GM19240 (cell line): ENCODE results near the gene ARHGEF28.

ENCODE experiments used
- DNase-seq: peaks from one replicate; pipeline ENCODE4 v3.0.0; 2011; ENCODE audit warnings: low spot score; ENCODE audit not compliant: insufficient read length

Gene ARHGEF28

GRCh38 chr5:73851471-73852181, 225.6 kb downstream of the ARHGEF28 start:
- no peak for DNase-seq

DNA sequence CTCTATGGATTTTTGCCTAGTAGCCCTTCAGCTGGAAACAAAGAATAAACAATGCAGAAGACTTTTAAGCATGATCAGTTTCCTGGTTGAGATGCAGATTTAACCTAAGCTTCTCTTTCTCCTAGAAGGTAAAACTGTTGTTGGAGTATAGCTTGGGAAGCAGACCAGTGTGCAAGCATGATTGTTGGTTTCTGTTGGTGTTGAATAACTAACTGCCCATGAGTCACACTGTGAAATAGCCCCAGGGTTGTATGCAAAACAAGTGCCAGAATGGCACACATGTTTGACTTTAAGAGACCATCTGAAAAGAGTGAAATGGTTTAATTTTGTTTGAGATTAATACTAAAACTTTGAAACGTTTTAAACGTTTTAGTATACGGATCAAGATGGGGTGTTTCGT, 227.1 kb downstream of the ARHGEF28 start:
- no peak for DNase-seq

GRCh38 chr5:73856997-73857396, 231.0 kb downstream of the ARHGEF28 start:
- DNase-seq = no peak

GRCh38 chr5:73857446-73857845, 231.4 kb downstream of the ARHGEF28 start:
- DNase-seq = no peak

DNA sequence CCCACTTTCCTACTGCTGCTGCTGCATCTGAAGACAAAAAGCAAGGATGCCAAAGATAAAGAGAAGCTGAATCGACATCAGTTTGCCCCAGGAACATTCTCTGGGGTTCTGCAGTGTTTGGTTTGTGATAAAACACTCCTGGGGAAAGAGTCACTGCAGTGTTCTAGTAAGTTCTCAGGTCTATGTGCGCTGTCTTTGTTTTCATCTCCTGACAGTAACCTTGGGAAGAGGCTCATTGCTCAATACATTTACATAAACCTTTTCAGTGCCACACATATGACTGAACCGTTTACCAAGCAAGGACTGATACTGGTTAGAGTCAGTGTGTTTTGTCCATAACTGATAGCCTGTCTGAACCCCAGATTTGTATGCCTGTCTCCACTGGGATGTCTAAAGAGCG, 232.1 kb downstream of the ARHGEF28 start:
- no peak for DNase-seq

- no peak for DNase-seq
Observed at GRCh38 chr5:73858776-73859175, 232.8 kb downstream of the ARHGEF28 start.

DNA sequence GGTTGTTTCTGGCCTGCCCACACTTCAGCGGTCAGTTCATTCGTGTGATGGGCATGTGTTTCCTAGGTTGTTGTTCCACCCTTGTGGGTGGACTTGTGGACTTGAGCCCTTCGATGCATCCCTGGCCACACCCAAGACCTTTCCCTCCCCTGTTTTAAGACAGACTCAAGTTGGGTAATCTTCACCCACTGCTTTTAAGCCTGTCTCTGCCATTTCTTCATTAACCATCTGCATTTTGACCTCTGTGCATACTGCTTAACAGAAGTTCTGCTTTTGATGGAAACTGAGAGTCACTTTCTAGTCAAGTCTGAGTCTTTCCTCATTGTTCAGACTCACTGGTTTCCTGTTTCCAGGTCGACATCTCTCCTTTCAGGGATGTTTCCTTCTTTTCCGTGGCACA, 233.7 kb downstream of the ARHGEF28 start:
- no peak for DNase-seq

- DNase-seq = no peak
Observed at GRCh38 chr5:73861313-73861988, 235.5 kb downstream of the ARHGEF28 start.

DNA sequence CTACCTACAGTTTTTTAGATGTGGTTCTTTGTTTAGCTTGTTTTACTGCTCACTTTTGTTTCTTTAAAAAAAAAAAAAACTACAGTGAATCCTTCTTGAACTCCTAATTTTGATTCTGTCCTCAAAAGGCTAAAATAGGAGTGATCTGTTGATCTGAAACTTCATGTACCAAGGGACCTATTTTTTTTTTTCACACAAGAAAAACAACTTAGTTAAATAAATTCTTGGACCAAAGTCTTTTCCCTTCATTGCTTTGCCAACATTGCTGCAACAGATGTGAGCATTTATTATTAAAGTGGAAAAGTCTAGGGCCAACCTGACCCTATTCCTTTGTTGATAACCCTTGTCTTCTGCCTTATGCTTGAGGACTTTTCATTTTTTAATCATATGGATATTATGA, 236.8 kb downstream of the ARHGEF28 start:
- DNase-seq = no peak

GRCh38 chr5:73863876-73864275, 237.9 kb downstream of the ARHGEF28 start:
- no peak for DNase-seq

- DNase-seq = no peak
Observed at GRCh38 chr5:73865315-73865714, 239.3 kb downstream of the ARHGEF28 start.

GRCh38 chr5:73867345-73868335, 241.6 kb downstream of the ARHGEF28 start:
- DNase-seq = no peak

DNA sequence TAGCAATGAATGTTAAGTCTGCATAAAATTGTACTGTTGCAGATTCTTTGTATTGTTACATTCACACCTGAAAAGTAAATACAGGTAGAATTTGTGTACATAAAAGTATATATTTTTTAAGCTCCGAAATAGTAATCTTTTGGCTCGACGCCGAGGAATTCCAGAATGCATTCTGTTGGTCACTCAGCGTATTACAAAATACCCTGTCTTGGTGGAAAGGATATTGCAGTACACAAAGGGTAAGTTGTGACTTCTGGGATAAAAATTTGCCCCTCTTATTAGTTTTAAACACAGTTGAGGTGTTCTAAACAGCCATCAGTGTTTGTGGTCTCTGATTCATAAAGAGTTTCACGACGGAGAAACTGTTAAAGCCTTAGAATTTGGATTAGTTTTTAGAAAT, 257.6 kb downstream of the ARHGEF28 start:
- DNase-seq = no peak

DNA sequence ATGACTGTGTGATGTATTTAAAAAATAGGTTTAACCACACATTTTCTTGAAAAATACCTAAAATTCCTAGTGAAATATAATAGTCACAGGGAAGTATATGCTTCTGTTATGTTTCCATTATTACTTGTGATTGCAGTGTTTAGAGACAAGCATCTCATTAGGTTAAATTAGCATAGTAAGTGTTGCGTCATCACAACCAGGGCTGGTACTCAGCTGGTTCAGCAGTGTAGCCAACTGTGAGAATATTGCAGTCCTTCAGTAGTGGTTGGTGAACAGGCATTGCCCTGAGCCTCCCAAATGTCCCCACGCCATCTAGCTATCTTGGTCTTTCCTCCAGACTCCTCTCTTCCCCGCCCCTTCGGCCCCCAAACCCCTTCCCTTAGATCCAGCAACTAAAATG, 261.7 kb downstream of the ARHGEF28 start:
- no peak for DNase-seq

- no peak for DNase-seq
Observed at GRCh38 chr5:73890569-73890968, 264.6 kb downstream of the ARHGEF28 start.

DNA sequence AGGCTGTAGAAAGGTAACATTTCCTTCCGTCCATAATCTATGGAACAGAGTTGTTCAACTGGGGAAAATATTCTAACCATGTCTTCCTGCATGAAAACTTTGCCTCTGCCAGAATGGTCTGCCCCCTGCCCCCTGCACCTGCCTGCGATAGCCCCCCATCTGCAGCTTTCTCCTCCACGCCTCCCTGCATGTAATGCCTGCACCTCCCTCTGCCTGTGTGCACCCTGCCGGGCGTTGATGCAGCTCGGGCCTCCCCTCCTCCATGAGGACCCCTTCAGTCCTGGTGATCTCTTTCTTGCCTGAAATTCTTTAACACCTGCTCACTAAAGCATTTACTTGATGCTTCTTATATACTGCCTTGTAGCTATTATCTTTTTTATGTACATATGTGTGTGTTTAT, 266.2 kb downstream of the ARHGEF28 start:
- DNase-seq = no peak

DNA sequence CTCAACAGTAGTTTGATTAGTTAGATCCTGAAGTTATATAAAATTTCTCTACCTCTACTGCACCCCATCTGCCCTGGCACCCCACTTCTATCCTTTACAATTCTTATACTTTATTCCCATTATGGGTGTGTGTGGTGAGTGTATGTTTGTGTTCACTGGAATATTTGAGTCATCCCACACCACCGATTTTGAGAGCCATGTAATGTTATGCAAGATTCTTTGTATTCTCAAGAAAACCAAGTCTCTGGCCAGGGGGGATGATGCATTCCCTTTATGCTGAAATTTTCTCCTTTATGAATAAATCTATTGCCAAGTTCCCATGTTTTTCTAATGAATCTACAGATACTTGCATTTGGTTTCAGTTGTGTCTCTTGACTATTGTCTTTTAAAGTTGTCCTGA, 266.8 kb downstream of the ARHGEF28 start:
- DNase-seq = no peak

DNA sequence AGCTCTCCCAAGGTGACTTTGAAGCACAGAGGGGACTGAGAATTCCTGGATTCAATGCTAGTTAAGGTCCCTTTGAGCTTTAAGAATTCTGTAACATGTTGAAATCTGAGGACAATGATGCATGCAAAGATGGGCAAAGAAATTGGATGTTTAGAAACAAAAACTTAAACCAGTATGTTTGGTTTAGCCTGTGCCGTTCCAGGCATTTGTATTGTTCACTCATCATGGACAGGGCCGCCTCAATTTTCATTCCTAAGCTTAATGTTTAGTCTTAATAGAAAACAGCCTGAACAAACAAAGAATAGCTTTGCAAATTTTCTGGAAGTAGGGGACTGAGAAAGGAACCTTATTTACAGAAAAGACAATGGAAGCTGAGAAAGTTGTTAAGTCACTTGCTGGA, 267.8 kb downstream of the ARHGEF28 start:
- no peak for DNase-seq

DNA sequence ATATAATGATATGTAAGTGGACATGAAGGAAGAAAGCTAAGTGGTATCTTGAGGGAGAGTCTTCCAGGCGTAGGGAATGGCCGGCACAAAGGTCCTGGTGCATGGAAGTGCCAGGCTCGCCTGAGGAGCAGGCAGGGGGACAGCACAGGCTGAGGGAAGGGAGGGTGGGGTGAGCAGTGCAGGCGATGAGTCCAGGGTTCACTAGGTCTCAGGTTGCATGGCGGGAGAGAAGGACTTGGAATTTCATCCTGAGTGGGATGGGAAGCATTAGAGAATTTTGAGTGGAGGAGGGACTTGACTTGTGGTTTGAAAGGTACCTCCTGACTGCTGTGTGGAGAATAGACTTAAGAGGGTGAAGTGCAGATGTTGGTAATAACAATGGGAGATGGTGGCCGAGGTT, 268.9 kb downstream of the ARHGEF28 start:
- no peak for DNase-seq

- no peak for DNase-seq
Observed at GRCh38 chr5:73895471-73895870, 269.5 kb downstream of the ARHGEF28 start.

- DNase-seq = no peak
Observed at GRCh38 chr5:73896097-73896496, 270.1 kb downstream of the ARHGEF28 start.

- no peak for DNase-seq
Observed at GRCh38 chr5:73896668-73897067, 270.7 kb downstream of the ARHGEF28 start.
